PFSK-1 (cell line): ENCODE data around the gene GPN2. TPM values are rescaled to one million over a fixed set of nuclear protein-coding genes. Genes with fewer than 3 reads are reported as not detected.

Experiments
- FOXP2 ChIP-seq: optimal IDR thresholded peaks from 2 replicates; pipeline ENCODE3; 2011; ENCODE audit warnings: borderline replicate concordance, control low read depth, inconsistent platforms; ENCODE audit not compliant: insufficient read depth; ENCODE audit errors: extremely low read length, extremely low read depth
- POLR2AphosphoS5 ChIP-seq: IDR thresholded peaks from 2 replicates; pipeline ENCODE4 v1.6.1; 2012; ENCODE audit warnings: low read depth, mild to moderate bottlenecking, control low read depth, low read length, moderate library complexity
- REST ChIP-seq, 2 experiments: IDR thresholded peaks; 2 replicates each; pipeline versions ENCODE4 v1.6.1 to v1.8.0; 2011 to 2012; ENCODE audit warnings: low read depth in 2 of 2, low read length in 2 of 2, control low read depth in 1 of 2, inconsistent platforms in 1 of 2, mild to moderate bottlenecking in 1 of 2, moderate library complexity in 1 of 2; ENCODE audit not compliant: insufficient read depth in 1 of 2
- SIN3A ChIP-seq: IDR thresholded peaks from 2 replicates; pipeline ENCODE4 v1.6.1; 2012; ENCODE audit warnings: mild to moderate bottlenecking, low read length, moderate library complexity, borderline replicate concordance; ENCODE audit not compliant: insufficient read depth
- TAF1 ChIP-seq: IDR thresholded peaks from 2 replicates; pipeline ENCODE4 v1.6.1; 2012; ENCODE audit warnings: low read length, control low read depth, borderline replicate concordance; ENCODE audit not compliant: insufficient read depth
- polyA plus RNA-seq: library from polyadenylated mRNA; unstranded; fragments of >200 nt; gene quantifications from one replicate; pipeline ENCODE4 v1.2.1, GENCODE V29; 2012; ENCODE audit warnings: low read depth, missing spikeins; ENCODE audit not compliant: insufficient read length

Gene GPN2
- 44.5 TPM for polyA plus RNA-seq

GRCh38 chr1:26889551-26890466 is at the start of gene GPN2:
GPN2 (minus strand) TSS chr1:26890283; CDS start chr1:26890096, 187 bp downstream.
- TF ChIP-seq POLR2AphosphoS5 = peak; percentile 98
- TF ChIP-seq REST (IDR thresholded peaks at IDR 0.05; ENCODE audit: insufficient read depth in 1 of 2, low read depth in 2 of 2, low read length in 2 of 2) = 0 out of 4 replicates have a peak, but pooled peaks of 1 of the 2 experiments have one; percentile 9
- peak; percentile 51 for TF ChIP-seq FOXP2
- no peak for TF ChIP-seq SIN3A
- TF ChIP-seq TAF1 = peak; percentile 84; the same call in 1 of the 2 replicates

- TF ChIP-seq TAF1 (no peak), REST (IDR thresholded peaks at IDR 0.05; ENCODE audit: insufficient read depth in 1 of 2, low read depth in 2 of 2, low read length in 2 of 2) (no peak), FOXP2 (no peak), POLR2AphosphoS5 (no peak), SIN3A (no peak)
Measured at GRCh38 chr1:26938659-26939025, 48.6 kb upstream of the GPN2 start.

GRCh38 chr1:26938004-26938658 is 48.0 kb upstream of the GPN2 start:
- TF ChIP-seq POLR2AphosphoS5 = no peak
- no peak for TF ChIP-seq REST (IDR thresholded peaks at IDR 0.05; ENCODE audit: insufficient read depth in 1 of 2, low read depth in 2 of 2, low read length in 2 of 2)
- no peak for TF ChIP-seq SIN3A
- TF ChIP-seq TAF1 = no peak
- TF ChIP-seq FOXP2 = no peak

GRCh38 chr1:26936823-26937222 is 46.7 kb upstream of the GPN2 start:
- TF ChIP-seq SIN3A (no peak), TAF1 (no peak), POLR2AphosphoS5 (no peak; the same call in 1 of the 2 replicates), REST (IDR thresholded peaks at IDR 0.05; ENCODE audit: insufficient read depth in 1 of 2, low read depth in 2 of 2, low read length in 2 of 2) (no peak), FOXP2 (no peak)

GRCh38 chr1:26932531-26932930 is 42.4 kb upstream of the GPN2 start:
- no peak for TF ChIP-seq TAF1
- TF ChIP-seq REST (IDR thresholded peaks at IDR 0.05; ENCODE audit: insufficient read depth in 1 of 2, low read depth in 2 of 2, low read length in 2 of 2) = no peak
- no peak for TF ChIP-seq POLR2AphosphoS5
- TF ChIP-seq SIN3A = no peak
- TF ChIP-seq FOXP2 = no peak
